ENCODE results near the gene SH3BP2.
"Not testable (repeated sequence)": the region's sequence is repeated elsewhere in the genome, so short reads cannot be mapped to it uniquely, and the experiment has no call there.

The SH3BP2 gene

DNA sequence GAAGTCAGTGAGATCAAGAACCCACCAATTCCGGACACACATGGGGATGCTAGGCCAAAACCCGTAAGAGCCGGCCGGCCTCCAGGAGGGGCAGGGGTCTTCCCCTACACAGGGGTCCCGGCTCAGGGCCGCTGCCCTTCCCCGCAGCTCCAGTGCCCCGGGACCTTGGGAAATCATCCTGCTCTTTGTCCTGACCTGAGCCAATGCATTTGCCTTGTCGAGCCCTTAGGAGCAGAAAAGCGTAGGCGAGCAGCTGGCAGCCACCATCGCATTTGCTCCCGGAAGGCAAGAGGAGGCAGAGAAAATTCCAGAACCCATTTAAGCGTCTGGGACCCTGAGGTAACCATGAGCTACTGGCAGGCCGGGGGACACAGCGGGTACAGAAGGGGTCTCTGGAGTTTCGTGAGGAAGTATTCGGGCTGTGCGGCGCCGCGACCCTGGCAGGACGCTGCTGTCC, 29.3 kb upstream of the SH3BP2 start:
- DNase-seq, result peak in 1 of 3 donors; percentile 20

DNA sequence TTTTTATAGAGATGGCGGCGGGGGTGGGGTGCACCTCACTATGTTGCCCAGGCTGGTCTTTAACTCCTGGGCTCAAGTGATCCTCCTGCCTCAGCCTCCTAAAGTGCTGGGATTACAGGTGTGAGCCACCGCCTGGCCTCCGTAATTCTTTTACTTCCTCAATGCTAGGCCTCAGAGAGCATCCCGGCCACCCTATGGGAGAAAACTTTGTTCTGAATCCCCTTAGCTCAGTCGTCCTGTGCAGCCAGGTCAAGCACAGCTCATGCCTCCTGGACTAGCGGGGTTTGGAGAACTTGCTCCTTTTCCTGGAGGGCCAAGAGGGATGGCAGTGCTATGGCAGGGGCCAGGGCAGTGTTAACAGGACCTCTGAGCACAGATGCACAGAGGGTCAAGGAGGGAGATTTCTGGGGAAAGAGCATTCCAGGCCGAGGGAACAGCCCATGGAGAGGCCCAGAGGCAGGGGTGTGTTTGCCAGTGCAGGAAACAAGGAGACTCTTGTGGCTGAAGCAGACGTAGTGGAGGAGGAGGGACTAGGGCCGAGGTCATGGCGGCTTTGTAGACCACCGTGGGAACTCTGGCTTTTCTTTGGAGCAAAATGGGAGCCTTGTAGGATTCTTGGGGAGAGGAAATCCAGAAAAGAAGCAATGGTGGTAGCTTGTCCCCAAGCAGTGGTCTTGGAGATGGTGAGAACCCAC, 26.9 kb upstream of the SH3BP2 start:
- DNase-seq, result no peak

DNA sequence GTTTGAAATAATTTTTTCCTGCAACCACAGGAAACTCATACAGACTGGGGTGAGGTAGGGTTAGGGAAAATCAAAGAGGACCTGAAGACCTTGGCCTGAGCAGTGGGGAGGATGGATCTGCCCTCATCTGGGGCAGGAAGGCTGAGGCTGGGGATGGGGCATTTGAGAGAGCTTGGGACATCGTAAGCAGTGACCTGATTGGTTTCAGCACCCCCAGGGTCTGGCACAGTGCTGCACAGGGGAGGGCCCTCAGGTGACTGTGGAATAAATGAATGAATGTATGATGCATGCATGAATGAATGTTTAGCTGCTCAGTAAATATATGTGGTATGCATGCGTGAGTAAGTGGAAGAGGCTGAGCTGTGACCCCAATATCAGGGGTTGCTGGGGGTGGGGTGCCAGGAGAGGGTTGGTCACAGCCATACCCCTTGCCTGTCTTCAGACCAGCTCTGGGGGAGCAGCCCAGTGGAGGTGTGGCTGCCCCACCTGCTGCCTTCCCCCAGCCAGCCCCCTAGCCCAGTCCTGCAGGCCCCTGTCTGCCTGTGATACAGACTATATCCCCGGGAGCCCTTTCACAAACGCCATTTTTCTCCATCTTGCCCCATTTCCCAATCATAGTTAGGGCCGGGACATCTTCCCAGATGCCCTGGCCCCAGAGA, 25.7 kb upstream of the SH3BP2 start:
- no peak for DNase-seq

DNA sequence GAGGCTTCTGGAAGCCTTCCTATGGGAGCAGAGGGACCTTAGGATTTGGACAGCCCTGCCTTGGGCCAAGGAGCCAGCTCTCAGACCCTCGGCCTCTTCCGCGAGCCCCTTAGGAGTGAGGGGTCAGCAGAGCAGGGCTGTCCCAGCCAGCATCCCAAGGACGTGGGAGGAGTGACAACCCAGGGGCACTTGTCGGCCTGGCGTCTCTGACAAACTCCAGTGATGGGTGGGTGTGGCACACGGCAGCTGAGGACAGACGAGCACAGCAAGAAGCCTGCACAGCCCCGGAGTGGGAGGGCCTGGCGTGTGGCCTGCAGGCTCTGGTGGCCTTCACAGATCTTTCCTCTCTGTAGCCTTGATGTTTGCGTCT, 25.2 kb upstream of the SH3BP2 start:
- DNase-seq, result no peak

DNA sequence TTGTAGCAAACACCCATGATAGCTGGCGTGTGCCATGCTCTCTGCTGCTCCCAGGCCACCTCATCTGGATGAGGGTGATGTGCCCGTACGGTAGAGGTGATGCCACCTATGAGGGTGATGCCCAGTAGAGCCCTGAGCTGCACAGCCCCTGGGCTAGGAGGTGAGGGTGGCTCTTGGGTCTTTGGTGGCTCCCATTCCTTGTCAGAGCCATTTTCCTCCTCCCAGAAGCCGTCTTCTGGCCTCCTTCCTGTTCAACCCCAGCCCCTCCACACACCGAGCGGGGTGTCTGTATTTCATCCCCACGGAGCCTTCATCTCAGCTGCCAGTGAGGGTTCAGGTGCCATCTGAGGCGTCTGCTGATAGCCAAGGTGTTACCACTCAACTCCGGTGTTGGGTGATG, 24.8 kb upstream of the SH3BP2 start:
- DNase-seq, result no peak

DNA sequence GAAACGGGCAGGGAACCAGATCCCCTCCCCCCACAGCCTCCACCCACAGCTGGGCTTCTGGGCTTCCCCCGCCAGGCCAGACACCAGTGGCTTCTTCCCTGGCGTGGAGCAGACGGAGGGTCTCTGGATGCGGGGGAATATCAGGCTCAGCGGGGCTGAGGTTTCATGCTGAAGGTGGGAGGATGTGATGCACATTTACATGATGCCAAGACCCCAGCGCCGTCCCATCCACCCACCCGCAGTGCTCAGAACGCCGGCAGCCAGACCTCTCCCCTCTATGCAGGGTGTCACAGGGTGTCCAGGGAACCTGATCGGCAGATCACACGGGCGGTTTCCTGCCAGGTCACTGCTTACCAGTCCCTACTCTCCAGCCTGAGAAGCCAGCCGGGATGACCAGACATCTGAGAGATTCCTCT, 24.0 kb upstream of the SH3BP2 start:
- no peak for DNase-seq

DNA sequence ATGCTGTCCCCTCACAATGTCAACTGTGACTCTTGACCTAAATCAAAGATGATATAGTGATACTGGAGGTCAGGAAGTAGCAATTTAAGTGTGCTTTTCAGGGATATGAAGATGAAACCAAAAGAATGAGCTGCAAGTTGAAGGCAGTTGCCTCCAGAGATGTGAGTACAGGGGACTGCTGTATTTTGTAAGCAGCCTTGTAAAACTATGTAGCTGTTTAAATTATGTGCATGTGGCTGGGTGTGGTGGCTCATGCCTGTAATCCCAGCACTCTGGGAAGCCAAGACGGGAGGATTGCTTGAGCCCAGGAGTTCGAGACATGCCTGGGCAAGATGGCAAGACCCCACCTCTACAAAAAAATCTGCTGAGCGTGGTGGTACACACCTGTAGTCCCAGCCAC, 21.6 kb upstream of the SH3BP2 start:
- peak in 2 of 3 donors; percentile 19 to 37 for DNase-seq

DNA sequence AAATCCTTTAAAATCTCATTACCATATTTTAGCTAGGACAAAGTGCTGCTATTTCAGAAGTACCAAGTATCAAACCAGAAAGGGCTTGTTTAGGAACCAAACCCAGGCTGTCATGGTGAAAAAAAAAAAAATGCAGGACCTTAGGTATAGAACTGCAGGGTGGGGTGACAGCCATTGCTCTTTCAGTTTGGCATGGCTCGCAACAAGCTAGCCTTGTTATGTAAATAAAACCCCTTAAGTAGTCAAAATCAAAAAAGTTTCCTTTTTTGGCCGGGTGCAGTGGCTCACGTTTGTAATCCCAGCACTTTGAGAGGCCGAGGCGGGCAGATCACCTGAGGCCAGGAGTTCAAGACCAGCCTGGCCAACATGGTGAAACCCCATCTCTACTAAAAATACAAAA, 12.2 kb upstream of the SH3BP2 start:
- DNase-seq, result not testable (repeated sequence)

DNA sequence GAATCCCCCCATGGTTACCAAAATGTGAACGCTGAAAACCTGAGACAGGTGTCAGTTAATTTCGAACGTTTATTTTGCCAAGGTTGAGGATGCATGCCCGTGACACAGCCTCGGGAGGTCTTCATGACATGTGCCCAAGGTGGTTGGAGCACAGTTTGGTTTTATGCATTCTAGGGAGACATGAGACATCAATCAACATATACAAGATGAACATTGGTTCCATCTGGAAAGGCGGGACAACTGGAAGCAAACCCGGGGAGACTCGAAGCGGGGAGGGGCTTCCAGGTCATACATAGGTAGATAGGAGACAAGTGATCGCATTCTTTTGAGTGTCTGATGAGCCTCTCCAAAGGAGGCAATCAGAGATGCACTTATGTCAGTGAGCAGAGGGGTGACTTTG, 11.0 kb upstream of the SH3BP2 start:
- no peak for DNase-seq

DNA sequence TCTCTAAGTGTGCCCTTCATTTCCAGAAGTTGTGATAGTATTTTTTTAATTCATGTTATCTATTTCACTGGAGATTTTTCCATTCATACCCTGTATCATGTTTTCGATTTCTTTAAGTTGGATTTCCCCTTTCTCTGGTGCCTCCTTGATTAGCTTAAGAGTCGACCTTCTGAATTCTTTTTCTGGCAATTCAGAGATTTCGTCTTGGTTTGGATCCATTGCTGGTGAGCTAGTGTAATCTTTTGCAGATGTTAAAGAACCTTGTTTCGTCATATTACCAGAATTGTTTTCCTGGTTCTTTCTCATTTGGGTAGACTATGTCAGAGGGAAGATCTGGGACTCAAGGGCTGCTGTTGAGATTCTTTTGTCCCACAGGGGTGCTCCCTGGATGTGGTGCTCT, 9.1 kb upstream of the SH3BP2 start:
- no peak for DNase-seq

DNA sequence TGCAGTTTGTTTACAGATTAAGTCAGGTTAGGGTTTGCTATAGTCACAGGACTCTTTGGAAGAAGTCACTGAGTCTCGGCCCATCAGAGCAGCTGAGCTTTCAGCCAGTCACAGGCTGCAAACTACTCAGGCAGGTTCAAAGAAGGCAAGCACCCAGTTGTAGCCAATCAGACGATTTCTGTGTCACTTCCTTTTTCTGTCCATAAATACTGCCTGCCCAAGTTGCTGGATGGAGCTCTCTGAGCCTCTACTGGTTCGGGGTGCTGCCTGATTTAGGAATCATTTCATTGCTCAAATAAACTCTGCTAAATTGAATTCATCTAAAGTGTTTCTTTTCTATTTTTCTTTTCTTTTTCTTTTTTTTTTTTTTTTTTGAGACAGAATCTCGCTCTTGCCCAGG, 7.3 kb upstream of the SH3BP2 start:
- DNase-seq, result peak; percentile 73 to 75 (median 74)

DNA sequence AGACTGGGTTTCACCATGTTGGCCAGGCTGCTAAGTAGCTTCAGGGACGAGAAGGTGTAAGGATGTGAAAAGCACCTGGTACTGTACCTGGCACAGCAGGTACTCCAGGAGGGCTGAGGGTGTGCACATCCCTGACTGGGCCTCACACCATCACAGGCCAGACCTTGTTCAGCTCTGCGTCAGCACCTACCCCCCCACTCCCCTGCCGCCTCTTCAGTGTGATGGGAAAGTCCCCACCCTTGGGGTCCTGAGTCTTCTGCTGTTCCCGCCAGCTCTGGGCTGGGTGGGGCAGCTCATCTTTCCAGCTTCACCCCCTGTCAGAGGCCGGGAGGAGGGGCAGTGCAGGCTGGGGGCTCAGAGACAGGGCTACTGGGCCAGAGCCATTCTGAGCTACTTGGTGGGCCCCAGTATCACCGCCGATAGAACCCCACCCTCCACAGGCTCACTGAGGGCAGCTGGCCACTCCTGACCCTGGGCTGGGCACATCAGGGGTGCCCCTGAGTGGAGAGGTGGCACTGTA, 6.7 kb upstream of the SH3BP2 start:
- peak; percentile 50 to 65 (median 50) for DNase-seq

DNA sequence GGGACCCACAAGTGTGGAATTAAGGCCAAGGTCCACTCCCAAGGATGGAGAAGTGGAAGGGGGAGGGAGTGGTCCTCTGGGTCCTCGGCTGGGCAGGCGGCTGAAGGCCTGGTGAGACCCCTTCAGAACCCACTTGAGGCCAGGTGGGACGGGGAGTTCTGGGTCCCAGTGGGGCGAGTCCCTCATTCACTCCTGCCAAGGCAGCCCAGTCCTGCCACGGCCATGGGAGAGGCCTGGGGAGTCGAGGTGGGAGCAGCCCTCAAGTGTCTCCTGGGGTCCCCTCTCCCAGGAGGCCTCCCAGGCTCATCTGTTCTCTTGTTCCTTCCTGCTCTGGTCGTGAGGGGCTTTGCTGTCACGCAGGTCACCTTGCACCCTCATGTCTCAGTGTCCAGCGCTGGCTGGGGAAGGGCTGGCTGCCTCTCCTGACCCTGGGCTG, 6.1 kb upstream of the SH3BP2 start:
- no peak for DNase-seq

DNA sequence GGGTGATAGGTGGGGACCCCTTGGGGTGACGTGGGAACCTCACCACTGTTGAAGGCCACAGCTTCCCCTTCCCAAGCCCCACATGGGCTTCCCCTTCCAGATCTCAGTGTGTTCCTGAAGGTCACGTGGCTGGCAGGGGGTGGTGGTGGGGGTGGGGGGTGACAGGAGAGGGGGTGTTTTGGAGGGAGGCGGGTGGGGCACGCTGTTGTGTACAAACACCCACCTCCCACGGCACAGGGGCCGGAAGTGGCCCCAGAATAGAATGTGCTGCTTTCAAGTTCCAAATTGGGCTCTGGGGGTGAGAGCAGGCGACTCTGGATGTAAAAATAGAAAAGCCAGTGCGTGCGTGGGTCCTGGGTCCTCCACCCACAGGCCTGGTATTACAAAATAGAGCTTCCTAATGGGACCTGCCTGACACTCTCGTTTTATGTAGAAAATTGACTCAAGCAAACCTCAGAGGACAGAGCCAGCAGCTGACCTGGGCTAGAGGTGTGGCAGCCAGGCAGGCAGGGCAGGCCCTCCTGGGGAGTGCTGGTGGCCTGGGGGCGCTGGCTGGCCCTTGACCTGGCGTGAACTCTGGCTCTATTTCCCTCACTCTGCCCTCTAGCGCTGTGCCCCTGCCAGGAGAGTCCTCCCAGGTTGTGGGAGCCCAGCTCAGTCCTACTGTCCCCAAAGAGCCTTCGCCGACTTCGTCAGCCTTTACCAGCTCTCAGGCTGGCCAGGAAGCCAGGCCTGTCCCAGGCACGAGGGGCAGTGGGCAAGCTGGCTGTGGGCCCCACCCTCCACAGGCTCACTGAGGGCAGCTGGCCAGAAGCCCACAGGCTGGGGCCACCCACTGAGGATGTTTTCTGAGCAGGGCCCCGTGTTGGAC, 5.4 kb upstream of the SH3BP2 start:
- DNase-seq, result peak; percentile 93 to 94 (median 93)

DNA sequence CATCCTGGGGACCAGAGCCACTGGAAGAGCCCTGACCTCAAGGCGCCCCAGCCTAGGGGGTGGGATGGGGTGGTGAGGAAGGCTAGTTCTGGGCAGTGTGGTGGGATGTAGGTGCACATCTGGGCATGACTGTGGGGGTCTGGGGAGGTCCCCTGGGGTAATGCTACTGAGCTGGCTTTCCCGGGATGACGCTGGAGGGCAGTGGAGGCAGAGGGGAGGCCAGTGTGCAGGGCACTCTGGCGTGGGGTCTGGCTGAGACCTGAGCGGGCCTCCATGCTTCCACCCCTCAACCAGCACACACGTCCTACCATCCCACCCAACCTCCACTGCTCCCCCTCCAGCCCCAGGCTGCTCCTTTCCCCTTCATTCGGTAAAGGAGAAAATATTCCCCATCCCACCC, 4.8 kb upstream of the SH3BP2 start:
- no peak for DNase-seq

DNA sequence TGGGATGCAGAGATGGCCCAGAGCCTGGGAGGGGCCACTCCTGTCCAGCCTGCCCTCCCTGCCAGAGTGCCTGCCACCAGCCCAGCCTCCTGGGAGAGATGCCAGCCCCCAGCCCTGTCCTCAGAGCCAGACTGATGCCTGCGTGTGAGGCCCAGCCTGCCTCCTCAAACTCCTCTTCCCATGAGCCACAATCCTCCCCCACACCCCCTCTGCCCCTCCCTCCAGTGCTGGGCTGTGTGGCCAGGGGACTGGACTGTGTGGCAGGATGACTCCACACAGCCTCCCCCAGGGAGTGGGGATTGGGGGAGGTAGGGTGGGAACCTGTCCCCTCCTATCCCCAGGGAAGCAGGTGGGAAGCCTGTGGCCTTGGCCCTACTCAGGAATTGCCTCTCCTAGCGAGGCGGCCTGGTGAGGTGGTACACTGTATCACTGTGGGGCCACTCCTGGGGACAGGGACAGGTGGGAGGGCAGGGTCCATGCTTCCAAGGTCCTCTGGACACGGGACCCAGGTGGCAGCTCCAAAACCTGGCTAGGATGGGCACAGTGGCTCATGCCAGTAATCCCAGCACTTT, 4.3 kb upstream of the SH3BP2 start:
- DNase-seq, result no peak

DNA sequence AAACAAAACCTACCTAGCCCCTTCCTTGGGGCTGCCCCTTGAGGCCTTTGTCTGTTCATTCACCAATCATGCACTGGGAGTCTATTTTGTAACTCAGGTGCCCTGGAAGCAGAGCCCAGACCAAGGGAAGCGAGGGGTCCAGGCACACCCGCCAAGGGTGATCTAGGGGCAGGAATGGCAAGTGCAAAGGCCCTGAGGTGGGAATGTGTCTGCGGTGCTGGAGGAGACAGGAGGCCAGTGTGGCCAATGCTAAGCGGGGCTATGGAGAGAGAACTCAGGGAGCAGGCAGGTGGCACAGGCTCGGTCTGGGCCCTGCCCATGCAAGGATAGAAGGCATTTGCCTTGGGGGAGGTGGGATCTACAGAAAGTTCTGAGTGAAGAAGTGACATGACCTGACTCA, 3.5 kb upstream of the SH3BP2 start:
- DNase-seq, result no peak

DNA sequence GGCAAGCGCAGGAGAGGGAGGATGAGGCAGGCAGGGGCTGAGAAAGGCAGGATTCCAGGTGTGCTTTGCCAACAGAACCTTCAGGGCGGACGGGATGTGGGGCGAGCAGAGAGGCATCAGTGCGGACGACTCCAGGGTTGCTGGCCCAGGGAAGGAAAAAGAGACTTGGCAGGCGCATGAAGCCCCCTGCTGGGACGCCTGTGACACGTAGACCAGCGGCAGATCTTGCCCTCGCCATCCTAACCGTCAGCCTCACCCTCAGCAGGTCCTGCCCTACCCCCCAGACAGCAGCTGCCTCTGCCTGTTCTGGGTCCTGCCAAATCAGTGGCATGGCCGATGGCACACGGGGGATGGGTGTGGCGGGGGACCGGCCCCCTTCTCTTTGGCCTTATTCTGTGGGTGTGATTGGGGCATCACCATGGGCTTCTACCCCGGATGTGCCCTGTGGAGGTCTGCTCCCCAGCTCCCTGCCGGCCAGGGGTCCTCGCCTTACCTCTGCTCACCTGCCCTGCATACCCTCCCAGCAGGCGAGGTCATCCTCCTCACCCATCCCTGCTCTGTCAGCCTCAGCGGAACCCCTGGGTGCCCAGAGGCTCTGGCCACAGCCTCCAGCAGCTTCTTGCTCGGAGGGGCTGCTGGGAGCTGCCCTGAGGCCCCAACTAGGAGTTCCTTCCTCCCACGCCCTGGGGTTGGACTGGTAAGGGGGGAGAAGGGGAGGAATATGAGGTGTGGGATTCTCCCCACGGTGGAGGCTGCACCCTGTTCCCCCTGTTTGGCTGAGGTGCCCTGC, 2.9 kb upstream of the SH3BP2 start:
- no peak for DNase-seq

DNA sequence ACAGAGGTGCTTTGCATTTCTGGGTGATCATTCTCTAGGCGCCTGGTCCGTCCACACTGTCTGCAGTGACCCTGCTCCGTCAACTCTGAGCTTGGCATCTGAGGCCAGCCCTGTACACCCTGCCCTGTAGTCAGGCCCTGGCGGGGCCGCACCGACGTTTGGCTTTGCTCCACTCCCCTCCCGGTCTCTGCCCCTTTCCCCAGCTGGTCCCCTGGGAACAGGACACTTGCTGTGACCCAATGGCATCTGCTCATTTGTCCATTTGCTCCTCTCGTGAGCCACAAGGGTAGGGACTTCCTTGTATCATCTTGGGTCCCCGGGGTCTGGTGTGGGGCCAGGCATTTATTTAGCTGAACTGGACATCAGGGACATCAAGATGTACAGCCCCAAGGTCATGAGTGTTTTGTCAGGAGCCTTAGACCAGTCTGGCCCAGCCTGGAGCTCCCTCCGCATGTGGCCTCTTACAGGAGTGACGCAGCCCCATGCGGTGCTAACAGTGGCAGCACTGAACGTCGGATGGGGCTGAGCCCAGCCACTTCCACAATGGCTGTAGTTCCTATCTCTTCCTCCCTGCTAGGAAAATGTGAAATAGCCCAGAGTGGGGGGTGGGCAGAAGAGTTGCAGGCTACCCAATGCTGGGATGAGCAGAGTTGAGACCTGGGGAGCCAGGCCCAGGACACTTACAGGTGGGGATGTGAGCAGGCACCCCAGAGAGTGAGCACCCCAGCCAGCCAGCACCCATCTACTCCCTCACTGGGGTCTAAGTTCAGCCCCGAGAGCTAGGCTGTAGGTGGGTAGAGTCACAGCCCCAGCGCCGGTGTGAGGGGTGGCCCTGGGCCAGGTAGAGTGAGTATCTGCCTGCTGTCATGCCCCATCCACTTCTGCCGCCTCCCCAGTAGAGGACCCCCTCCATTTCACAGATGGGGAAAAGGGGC, 2.0 kb upstream of the SH3BP2 start:
- peak; percentile 77 to 86 (median 79) for DNase-seq

DNA sequence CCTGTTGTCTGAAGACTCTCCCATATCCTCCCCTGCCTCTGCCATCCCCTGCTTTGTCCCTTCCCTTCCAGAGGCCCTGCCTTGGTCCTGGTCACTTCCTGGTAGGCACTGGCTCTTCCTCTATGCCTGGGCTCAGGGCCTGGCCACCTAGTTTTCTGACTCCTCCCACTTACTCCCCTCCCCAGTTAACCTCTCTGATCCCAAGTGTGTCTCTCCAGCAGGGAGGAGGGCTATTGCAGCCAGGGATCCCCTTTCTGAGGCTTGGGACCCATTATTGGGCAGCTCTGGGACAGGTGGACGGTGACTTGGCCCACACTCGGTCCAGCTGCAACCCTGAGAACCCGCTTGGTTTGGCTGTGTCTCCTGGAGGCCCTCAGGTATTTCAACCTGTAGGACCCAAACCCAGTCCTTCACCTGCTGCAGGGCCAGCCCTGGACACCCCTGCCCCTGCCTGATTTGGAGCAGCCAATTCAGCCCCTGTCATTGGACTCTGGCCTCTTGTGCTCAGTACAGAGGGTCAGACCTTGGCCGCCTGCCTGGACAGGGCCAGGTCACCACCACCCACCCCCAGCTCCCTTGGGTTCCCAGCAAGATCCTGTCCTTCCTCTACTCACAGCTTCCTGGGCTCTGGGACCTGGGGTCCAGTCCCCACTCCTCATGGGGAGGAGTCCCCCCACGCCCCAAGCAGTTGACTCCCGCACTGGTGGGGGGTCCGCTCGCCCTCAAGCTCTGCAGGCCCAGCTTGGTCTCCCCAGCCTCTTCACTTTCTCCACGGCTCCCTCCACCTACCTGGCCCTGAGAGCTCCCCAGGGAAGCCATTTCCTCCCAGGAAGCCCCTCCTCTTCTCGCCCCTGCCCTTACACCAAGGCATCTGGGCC, 1.1 kb upstream of the SH3BP2 start:
- peak in 1 of 3 donors; percentile 40 for DNase-seq

Measured in suppressor macrophage treated with lipopolysaccharide for 1 hour (primary cell).